NCI-H748 (cell line): ENCODE data around the gene MAGT1.
A peak's percentile ranks its signal among the peaks of the same experiment; 100 is the strongest.
"Not testable (repeated sequence)": the region's sequence is repeated elsewhere in the genome, so short reads cannot be mapped to it uniquely, and the experiment has no call there.

Experiments used
- DNase-seq: peaks from one replicate; lab custom pipeline; 2025; ENCODE audit not compliant: unreplicated experiment; lab: John Stamatoyannopoulos, UW

MAGT1 gene

GRCh38 chrX:77875372-77875771, 19.9 kb downstream of the MAGT1 start:
- DNase-seq = no peak

- DNase-seq = not testable (repeated sequence)
Observed at GRCh38 chrX:77831544-77831943, 63.7 kb downstream of the MAGT1 start.

- DNase-seq = not testable (repeated sequence)
Observed at GRCh38 chrX:77821989-77822388, 73.2 kb downstream of the MAGT1 start.

GRCh38 chrX:77820091-77820727, 75.0 kb downstream of the MAGT1 start:
- DNase-seq = no peak

- DNase-seq = no peak
Observed at GRCh38 chrX:77814210-77814609, 81.0 kb downstream of the MAGT1 start.

- no peak for DNase-seq
Observed at GRCh38 chrX:77802201-77802600, 93.0 kb downstream of the MAGT1 start.

- no peak for DNase-seq
Observed at GRCh38 chrX:77795124-77795523, 100.1 kb downstream of the MAGT1 start.

- DNase-seq = no peak
Observed at GRCh38 chrX:77793946-77794345, 101.3 kb downstream of the MAGT1 start.

GRCh38 chrX:77788050-77788449, 107.2 kb downstream of the MAGT1 start:
- DNase-seq = no peak

GRCh38 chrX:77786365-77786680, 108.9 kb downstream of the MAGT1 start:
- no peak for DNase-seq

GRCh38 chrX:77785486-77786364, 109.5 kb downstream of the MAGT1 start, which contains the start of gene ATRX:
Gene ATRX, minus strand, starts transcription at chrX:77786216. Its CDS starts 215 bp downstream, at chrX:77786001.
- peak; percentile 93 for DNase-seq

GRCh38 chrX:77779695-77780094, 115.5 kb downstream of the MAGT1 start:
- DNase-seq = no peak

- DNase-seq = no peak
Observed at GRCh38 chrX:77776659-77777058, 118.6 kb downstream of the MAGT1 start.
